OCI-LY3 (cell line): ENCODE measurements around the gene NLGN1.

Experiments used
- H2AFZ ChIP-seq: fragments of 200-600, 300-600 bp; shearing (Covaris generic); 2 replicates; pipeline ENCODE4 v1.6.0; 2014; ENCODE audit warnings: antibody characterized with exemption, low read depth, low read length
- H3K27ac ChIP-seq: fragments of 200-600, 300-600 bp; sonication (generic); 2 replicates; pipeline ENCODE4 v1.5.1; 2014; ENCODE audit warnings: mild to moderate bottlenecking, low read length, moderate library complexity, mixed read lengths
- H3K27me3 ChIP-seq: fragments of 200-600, 300-600 bp; sonication (generic); 2 replicates; pipeline ENCODE4 v1.6.1; 2014; ENCODE audit warnings: low read depth, low read length, mixed read lengths
- H3K36me3 ChIP-seq: fragments of 200-600, 300-600 bp; sonication (generic); replicated peaks from 2 replicates; pipeline ENCODE3; 2014; ENCODE audit warnings: low read depth, low read length, mixed read lengths
- H3K4me1 ChIP-seq: fragments of 300-600, 200-600 bp; sonication (generic); 2 replicates; pipeline ENCODE4 v1.6.1; 2014; ENCODE audit warnings: low read length, mixed read lengths
- H3K4me2 ChIP-seq: fragments of 200-600, 300-600 bp; sonication (generic); 2 replicates; pipeline ENCODE4 v1.6.1; 2014; ENCODE audit warnings: low read length, mixed read lengths
- H3K4me3 ChIP-seq: fragments of 300-600, 200-600 bp; sonication (generic); 2 replicates; pipeline ENCODE4 v1.5.1; 2014; ENCODE audit warnings: antibody characterized with exemption, mild to moderate bottlenecking, low read length, moderate library complexity
- H3K79me2 ChIP-seq: fragments of 300-600, 200-600 bp; shearing (Covaris generic); 2 replicates; pipeline ENCODE4 v1.6.1; 2014; ENCODE audit warnings: mild to moderate bottlenecking, low read length, mixed read lengths
- H3K9ac ChIP-seq: fragments of 300-600, 200-600 bp; shearing (Covaris generic); 2 replicates; pipeline ENCODE4 v1.6.0; 2014; ENCODE audit warnings: mild to moderate bottlenecking, low read length, moderate library complexity
- H3K9me3 ChIP-seq: fragments of 200-600, 300-600 bp; shearing (Covaris generic); 2 replicates; pipeline ENCODE4 v1.6.1; 2014; ENCODE audit warnings: low read length, mixed read lengths; ENCODE audit not compliant: insufficient read depth
- H4K20me1 ChIP-seq: fragments of 200-600, 300-600 bp; sonication (generic); 2 replicates; pipeline ENCODE4 v1.6.1; 2016; ENCODE audit warnings: low read length, mixed read lengths; ENCODE audit not compliant: insufficient read depth
- EZH2phosphoT487 ChIP-seq: fragments of 200-600 bp; shearing (Covaris generic); IDR thresholded peaks from 2 replicates; pipeline ENCODE4 v1.6.1; 2018; ENCODE audit warnings: antibody characterized with exemption, mixed run types, low read depth
- TF ChIP-seq, protein P1 (sequence below): fragments of 200-600, 300-600 bp; sonication (generic); IDR thresholded peaks from 2 replicates; pipeline ENCODE4 v1.5.1; 2014; ENCODE audit warnings: antibody characterized with exemption, low read length, low read depth

Gene NLGN1

DNA sequence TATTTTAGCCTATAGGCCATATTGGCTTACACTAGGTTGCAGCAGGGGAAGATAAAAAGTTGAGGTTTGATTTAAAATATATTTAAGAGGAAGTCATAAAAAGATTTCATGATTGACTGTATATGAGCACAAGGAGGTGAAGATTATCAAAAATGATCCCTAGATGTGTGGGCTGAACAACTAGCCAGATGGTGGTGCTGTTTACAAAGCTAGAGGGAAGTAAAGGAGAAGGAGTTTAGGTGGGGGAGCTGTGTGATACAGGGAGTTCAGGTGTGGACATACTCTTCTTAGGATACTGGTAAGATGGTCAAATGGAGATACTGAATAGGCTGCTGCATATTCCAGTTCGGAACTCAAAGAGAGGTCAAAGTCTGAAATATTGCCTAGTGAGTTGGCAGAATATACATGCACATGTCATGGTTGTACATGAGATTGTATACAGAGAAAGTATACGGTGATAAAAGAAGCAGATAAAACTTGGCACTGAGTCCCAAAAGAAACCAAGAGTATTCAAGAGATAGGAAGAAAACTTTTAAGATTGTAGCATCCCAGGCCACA, 727.8 kb downstream of the NLGN1 start:
- no peak overlapping the region for H3K27ac ChIP-seq
- H3K79me2 ChIP-seq, result no peaks in the 10 kb centered on the region
- H3K36me3 ChIP-seq, result no peaks in the 10 kb centered on the region
- no peaks in the 10 kb centered on the region for H3K4me1 ChIP-seq
- no peak overlapping the region for H3K4me2 ChIP-seq
- no peak overlapping the region for H2AFZ ChIP-seq
- TF ChIP-seq, protein P1, sequence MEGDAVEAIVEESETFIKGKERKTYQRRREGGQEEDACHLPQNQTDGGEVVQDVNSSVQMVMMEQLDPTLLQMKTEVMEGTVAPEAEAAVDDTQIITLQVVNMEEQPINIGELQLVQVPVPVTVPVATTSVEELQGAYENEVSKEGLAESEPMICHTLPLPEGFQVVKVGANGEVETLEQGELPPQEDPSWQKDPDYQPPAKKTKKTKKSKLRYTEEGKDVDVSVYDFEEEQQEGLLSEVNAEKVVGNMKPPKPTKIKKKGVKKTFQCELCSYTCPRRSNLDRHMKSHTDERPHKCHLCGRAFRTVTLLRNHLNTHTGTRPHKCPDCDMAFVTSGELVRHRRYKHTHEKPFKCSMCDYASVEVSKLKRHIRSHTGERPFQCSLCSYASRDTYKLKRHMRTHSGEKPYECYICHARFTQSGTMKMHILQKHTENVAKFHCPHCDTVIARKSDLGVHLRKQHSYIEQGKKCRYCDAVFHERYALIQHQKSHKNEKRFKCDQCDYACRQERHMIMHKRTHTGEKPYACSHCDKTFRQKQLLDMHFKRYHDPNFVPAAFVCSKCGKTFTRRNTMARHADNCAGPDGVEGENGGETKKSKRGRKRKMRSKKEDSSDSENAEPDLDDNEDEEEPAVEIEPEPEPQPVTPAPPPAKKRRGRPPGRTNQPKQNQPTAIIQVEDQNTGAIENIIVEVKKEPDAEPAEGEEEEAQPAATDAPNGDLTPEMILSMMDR, result peak; percentile 90
- no peak for TF ChIP-seq EZH2phosphoT487
- H3K27me3 ChIP-seq, result no peaks in the 10 kb centered on the region
- H3K9me3 ChIP-seq, result no peaks in the 10 kb centered on the region
- H3K4me3 ChIP-seq, result no peak overlapping the region
- no peak overlapping the region for H3K9ac ChIP-seq
- H4K20me1 ChIP-seq, result no peaks in the 10 kb centered on the region

DNA sequence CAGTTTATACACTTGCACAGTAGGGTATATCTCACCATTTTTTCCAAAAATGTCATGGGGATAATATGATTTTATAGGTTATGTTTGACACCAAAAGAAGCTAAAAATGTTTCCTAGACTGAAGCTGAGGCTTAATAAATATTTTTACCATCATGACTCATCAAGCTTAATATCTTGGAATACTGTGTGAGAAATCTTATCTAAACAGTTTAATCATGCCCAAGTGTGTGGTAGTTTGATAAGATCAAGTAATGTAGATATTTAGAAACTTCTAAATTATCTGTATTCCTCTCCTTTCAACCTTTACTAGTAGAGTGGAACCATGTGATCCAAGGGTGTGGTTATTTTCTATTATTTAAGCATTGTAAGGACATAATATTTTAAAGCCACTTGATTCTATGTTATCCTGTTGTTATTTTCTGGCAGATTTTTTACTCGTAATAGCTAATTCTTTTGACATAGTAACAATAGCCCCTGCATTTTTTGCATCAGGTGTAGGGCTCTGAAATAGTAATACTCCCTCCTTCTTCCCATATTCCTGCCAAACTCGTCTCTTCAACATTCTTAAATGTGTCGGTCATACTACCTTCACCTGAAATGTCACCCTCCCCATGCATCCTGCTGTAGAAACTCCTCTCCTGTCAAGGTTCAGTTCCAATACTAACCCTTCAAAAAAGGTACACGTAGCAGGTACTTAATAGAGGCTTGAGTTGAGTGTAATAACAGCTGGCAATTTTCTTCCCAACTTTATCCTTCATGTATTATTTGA, 729.6 kb downstream of the NLGN1 start:
- Histone ChIP-seq H3K4me3 (no peak overlapping the region), H3K79me2 (no peaks in the 10 kb centered on the region), H2AFZ (no peak overlapping the region), H3K27ac (no peak overlapping the region), H3K4me1 (no peaks in the 10 kb centered on the region), H3K27me3 (no peaks in the 10 kb centered on the region), H3K9me3 (no peaks in the 10 kb centered on the region), H3K36me3 (no peaks in the 10 kb centered on the region), H3K4me2 (no peak overlapping the region), H4K20me1 (no peaks in the 10 kb centered on the region), H3K9ac (no peak overlapping the region)
- TF ChIP-seq, protein P1, result no peak
- TF ChIP-seq EZH2phosphoT487, result no peak

- Histone ChIP-seq H3K79me2 (no peaks in the 10 kb centered on the region), H3K4me3 (no peak overlapping the region), H3K4me1 (no peaks in the 10 kb centered on the region), H3K36me3 (no peaks in the 10 kb centered on the region), H4K20me1 (no peaks in the 10 kb centered on the region), H2AFZ (no peak overlapping the region), H3K9ac (no peak overlapping the region), H3K27me3 (no peaks in the 10 kb centered on the region), H3K4me2 (no peak overlapping the region), H3K27ac (no peak overlapping the region), H3K9me3 (no peaks in the 10 kb centered on the region)
- TF ChIP-seq EZH2phosphoT487, result no peak
- TF ChIP-seq, protein P1, result no peak
Observed at GRCh38 chr3:174132006-174132405, 734.5 kb downstream of the NLGN1 start.

GRCh38 chr3:174132421-174133042, 735.0 kb downstream of the NLGN1 start:
- Histone ChIP-seq H2AFZ (no peak overlapping the region), H3K9ac (no peak overlapping the region)
- TF ChIP-seq, protein P1, result no peak
- no peak for TF ChIP-seq EZH2phosphoT487

More at GRCh38 chr3:174132421-174133042, 735.0 kb downstream of the NLGN1 start:
- H3K4me3 ChIP-seq, result no peak overlapping the region
- no peaks in the 10 kb centered on the region for H3K36me3 ChIP-seq
- H3K27me3 ChIP-seq, result no peaks in the 10 kb centered on the region
- no peak overlapping the region for H3K4me2 ChIP-seq
- H3K27ac ChIP-seq, result no peak overlapping the region
- H3K9me3 ChIP-seq, result no peaks in the 10 kb centered on the region
- no peaks in the 10 kb centered on the region for H3K79me2 ChIP-seq
- H3K4me1 ChIP-seq, result no peaks in the 10 kb centered on the region
- H4K20me1 ChIP-seq, result no peaks in the 10 kb centered on the region
